Ovary (tissue), 9 donors: ENCODE results near the gene PNLIPRP3. TPM values are rescaled to one million over a fixed set of nuclear protein-coding genes. Genes with fewer than 3 reads are reported as not detected.

ENCODE experiments used
- DNase-seq, 5 donors: peaks; one replicate each; pipeline ENCODE4 v3.0.0-alpha.2; 2019 to 2020
- H3K27ac ChIP-seq, 2 donors: fragments of 200-600 bp; one replicate each; pipeline versions ENCODE4 v1.5.1 to v1.8.0; 2019 to 2022
- H3K27me3 ChIP-seq: fragments of 200-600 bp; one replicate; pipeline ENCODE4 v1.8.0; 2022
- H3K36me3 ChIP-seq: fragments of 200-600 bp; sonication (generic); one replicate; pipeline ENCODE4 v1.5.1; 2019
- H3K4me1 ChIP-seq: one replicate; pipeline ENCODE4 v1.8.1; 2013; ENCODE audit warnings: mild to moderate bottlenecking, moderate library complexity; ENCODE audit not compliant: insufficient read depth
- H3K4me3 ChIP-seq: fragments of 200-600 bp; sonication (generic); one replicate; pipeline ENCODE4 v1.5.1; 2017
- H3K9me3 ChIP-seq, 2 donors: fragments of 200-600 bp in 1 of 2; sonication (generic) in 1 of 2; one replicate each; pipeline versions ENCODE4 v1.5.1 to v1.8.1; 2013 to 2019; ENCODE audit warnings: mild to moderate bottlenecking in 1 of 2, moderate library complexity in 1 of 2
- CTCF ChIP-seq, 3 donors: fragments of 450-650 bp in 2 of 3; fragments of 200-600 bp in 1 of 3; IDR thresholded peaks; one replicate each; pipeline versions ENCODE4 v1.5.1 to v1.8.0; 2016 to 2022; ENCODE audit warnings: antibody characterized with exemption in 3 of 3, mild to moderate bottlenecking in 1 of 3
- EP300 ChIP-seq: sonication (generic); formaldehyde crosslinking; IDR thresholded peaks from one replicate; pipeline ENCODE4 v1.6.1; 2017; ENCODE audit warnings: antibody characterized with exemption
- POLR2A ChIP-seq: fragments of 450-650 bp; IDR thresholded peaks from one replicate; pipeline ENCODE4 v1.6.1; 2017; ENCODE audit warnings: antibody characterized with exemption, mild to moderate bottlenecking, moderate library complexity
- WGBS, 3 donors: extraction: QIAGEN DNeasy Blood & Tissue Kit in 1 of 3; methylation state at CpG; one replicate each; pipeline versions ENCODE4 v1.1.5 to v1.1.7; 2013 to 2017; 5-methylcytosine and 5-hydroxymethylcytosine counted together
- intact Hi-C, 4 donors: fragments of 100-400 bp; cut with DNase I; formaldehyde crosslinking; loops; one replicate each; pipeline versions ENCODE4 v1.11.0 to v1.15.1; 2022 to 2023
- polyA plus RNA-seq, 2 donors: library from polyadenylated mRNA; stranded (reverse); fragments of 200-250 nt in 1 of 2; fragments of 350-450 nt in 1 of 2; fragmentation: Illumina TruSeq in 1 of 2; extraction: RNeasy Lipid Tissue Mini Kit (QIAGEN cat#74804) in 1 of 2; gene quantifications; one replicate each; pipeline ENCODE4 v1.2.3, GENCODE V29; 2013 to 2014
- small RNA-seq: library from RNA; depleted of rRNA; stranded (forward); fragments of <200 nt; gene quantifications from one replicate; pipeline ENCODE3, GENCODE V24; 2016
- total RNA-seq, 7 donors: library from RNA; depleted of rRNA in 2 of 7; stranded (reverse); fragments of >200 nt in 2 of 7; fragmentation: NEBNext Ultra II Directional in 3 of 7; extraction: Animal tissue kit (Norgen Biotek cat#: 25700) in 3 of 7; gene quantifications; one replicate each; pipeline versions ENCODE4 v1.1.0 to v1.2.4, GENCODE V29; 2016 to 2023
- donor health status: DM: no; HTN: no; CAD: no; lungs with moderate emphysema.
- donor health status: DM: no; HTN: no; CAD: no.
- donor health status: Bipolar disorder and iron deficiency.
- donor health status: DM: yes; HTN: yes; CAD: no.
- donor health status: DM: no; HTN: no; CAD: no.
- donor health status: DM: yes; HTN: yes; CAD: no.

PNLIPRP3 gene
- total and polyA plus RNA-seq, 9 donors, result not detected

DNA sequence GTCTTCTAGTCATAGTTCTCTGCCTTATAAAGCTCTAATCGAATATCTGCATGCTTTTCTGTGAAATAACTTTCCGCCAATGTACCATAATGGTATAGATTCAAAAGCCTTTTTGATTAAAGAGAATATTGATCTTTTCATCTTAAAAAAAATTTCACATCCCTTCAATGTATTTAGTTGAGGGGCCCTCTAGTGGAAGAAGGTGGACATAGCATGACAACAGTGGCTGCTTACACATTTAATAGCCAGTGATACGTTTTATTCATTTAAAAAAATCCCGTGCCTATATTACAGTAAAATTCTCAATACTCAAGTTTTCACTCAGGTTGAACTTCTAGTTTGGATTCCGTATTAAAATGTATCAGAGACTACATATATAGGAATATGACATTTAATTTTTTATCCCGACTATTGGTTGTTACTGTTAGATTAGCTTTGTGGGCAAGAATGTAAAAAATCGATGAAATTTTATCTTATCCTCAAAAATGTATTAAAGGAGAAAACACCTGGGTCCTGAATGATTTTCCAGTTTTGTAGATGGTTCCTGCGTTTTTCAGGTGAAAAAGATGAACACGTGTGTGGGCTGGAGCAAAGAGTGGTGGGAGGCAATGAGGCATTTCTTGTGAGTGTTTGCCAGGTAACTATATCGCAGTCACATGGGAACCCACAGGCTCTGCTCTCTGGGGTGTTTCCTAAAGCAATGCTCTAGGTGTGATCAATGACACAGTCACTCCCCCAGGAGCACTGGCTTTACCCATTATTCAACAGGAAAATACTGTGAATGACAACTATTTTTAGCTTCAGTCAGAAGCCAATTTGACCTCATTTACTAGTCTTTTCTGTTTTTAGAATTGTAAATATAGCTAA lies 94.0 kb downstream of the PNLIPRP3 start:
- Histone ChIP-seq H3K36me3 (no peaks in the 10 kb centered on the region), H3K27me3 (no peaks in the 10 kb centered on the region), H3K4me1 (no peaks in the 10 kb centered on the region), H3K4me3 (no peak overlapping the region), H3K27ac (no peak overlapping the region), H3K9me3 (no peaks in the 10 kb centered on the region)
- TF ChIP-seq CTCF (IDR thresholded peaks at IDR 0.05) (peak in 1 of 3 donors; percentile 24), POLR2A (no peak)
- intact Hi-C loops, result no loop called here
- no peak for DNase-seq
- 25 to 31% (median 29%) methylated on average over 10 of the region's 10 CpGs for WGBS, 3 donors

GRCh38 chr10:116522803-116523381 lies 95.2 kb downstream of the PNLIPRP3 start:
- Histone ChIP-seq H3K4me1 (no peaks in the 10 kb centered on the region), H3K27me3 (no peaks in the 10 kb centered on the region), H3K4me3 (no peak overlapping the region), H3K36me3 (no peaks in the 10 kb centered on the region), H3K9me3 (no peaks in the 10 kb centered on the region), H3K27ac (no peak overlapping the region)
- intact Hi-C loops, result no loop called here
- WGBS, 3 donors, result 75 to 86% (median 80%) methylated on average over 8 of the region's 8 CpGs
- no peak for DNase-seq
- TF ChIP-seq POLR2A, result no peak
- TF ChIP-seq EP300, result no peak
- TF ChIP-seq CTCF (IDR thresholded peaks at IDR 0.05), result no peak

DNA sequence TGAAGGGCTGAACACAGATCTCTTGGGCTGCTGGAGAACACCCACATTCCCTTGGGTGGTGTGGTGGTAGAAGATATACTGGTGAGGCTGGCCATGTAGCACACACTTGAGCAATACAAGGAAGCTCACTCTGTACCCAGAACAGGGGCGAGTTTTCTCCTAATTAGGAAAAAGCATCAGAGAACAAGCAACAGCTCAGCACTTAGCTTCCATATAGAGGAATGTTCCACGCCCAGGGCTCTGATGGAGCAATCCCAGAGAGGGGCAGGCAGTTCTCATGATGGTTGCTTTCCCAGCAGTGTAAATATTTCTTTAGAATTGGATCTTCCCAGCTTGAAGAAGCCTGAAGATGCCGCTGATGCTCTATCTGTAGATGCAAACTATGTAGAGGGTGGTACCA lies 97.1 kb downstream of the PNLIPRP3 start:
- 89 to 94% (median 89%) methylated on average over 3 of the region's 3 CpGs for WGBS, 3 donors
- no peaks in the 10 kb centered on the region for H3K9me3 ChIP-seq
- DNase-seq, result no peak
- no peak overlapping the region for H3K4me3 ChIP-seq
- H3K27ac ChIP-seq, result no peak overlapping the region
- H3K27me3 ChIP-seq, result no peaks in the 10 kb centered on the region
- no peaks in the 10 kb centered on the region for H3K36me3 ChIP-seq
- no peaks in the 10 kb centered on the region for H3K4me1 ChIP-seq
- intact Hi-C loops, result no loop called here
- TF ChIP-seq CTCF (IDR thresholded peaks at IDR 0.05) (no peak), EP300 (no peak), POLR2A (no peak)

DNA sequence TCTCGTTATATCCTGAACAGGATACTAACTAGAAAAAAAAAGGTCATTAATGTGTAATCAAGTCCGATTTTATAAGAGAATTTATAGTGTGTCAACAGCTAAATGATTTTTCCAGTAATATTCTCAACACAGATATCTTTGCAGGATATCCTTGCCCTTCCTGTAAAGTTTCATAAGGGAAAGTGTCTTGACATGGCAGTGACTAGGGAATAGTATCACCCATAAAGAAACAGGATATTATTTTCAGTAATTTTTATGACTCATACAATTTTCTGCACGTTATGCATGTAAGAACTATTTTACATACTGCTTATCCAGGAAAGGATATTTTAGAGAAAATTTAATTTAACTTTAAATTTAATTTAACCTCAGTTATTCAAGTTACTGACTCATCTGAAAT lies 98.6 kb downstream of the PNLIPRP3 start:
- no peak for TF ChIP-seq CTCF (IDR thresholded peaks at IDR 0.05)
- TF ChIP-seq EP300, result no peak
- Histone ChIP-seq H3K27ac (no peak overlapping the region), H3K4me3 (no peak overlapping the region), H3K36me3 (no peaks in the 10 kb centered on the region), H3K4me1 (no peaks in the 10 kb centered on the region), H3K9me3 (no peaks in the 10 kb centered on the region), H3K27me3 (no peaks in the 10 kb centered on the region)
- intact Hi-C loops, result no loop called here
- no peak for DNase-seq
- WGBS, 3 donors, result 19 to 42% (median 26%) methylated on average over 3 of the region's 3 CpGs

Small RNA genes lying within 50 kb of the gene (small RNA-seq; reads per million reads assigned to genes)
- not detected for gene SNRPGP6

Other genes with a start within 250 kb of the PNLIPRP3 start
- 10 to 100 TPM in 4 of 7 donors, 1 to 10 TPM in 3; 5.0 to 28.4 (median 11.8) TPM for gene GFRA1, start 154.6 kb upstream of the PNLIPRP3 start, total RNA-seq
- 10 to 100 TPM in 1 of 2 donors, 1 to 10 TPM in 1; 3.1 to 14.1 TPM for gene GFRA1, start 154.6 kb upstream of the PNLIPRP3 start, polyA plus RNA-seq
- gene CCDC172, start 103.4 kb upstream of the PNLIPRP3 start, total RNA-seq, result not detected
- not detected for gene CCDC172, start 103.4 kb upstream of the PNLIPRP3 start, polyA plus RNA-seq
- gene PNLIP, start 118.1 kb downstream of the PNLIPRP3 start, total RNA-seq, result 1 to 10 TPM in 3 of 7 donors, not detected in 4; 3.1 to 7.0 (median 4.4) TPM
- 1 to 10 TPM in 1 of 2 donors, not detected in 1; 3.2 TPM for gene PNLIP, start 118.1 kb downstream of the PNLIPRP3 start, polyA plus RNA-seq
- gene PNLIPRP1, start 163.1 kb downstream of the PNLIPRP3 start, total RNA-seq, result 1 to 10 TPM in 2 of 7 donors, under 1 TPM in 1, not detected in 4; 0.34 to 2.8 (median 2.3) TPM
- gene PNLIPRP1, start 163.1 kb downstream of the PNLIPRP3 start, polyA plus RNA-seq, result not detected
- gene PNLIPRP2, start 193.1 kb downstream of the PNLIPRP3 start, total RNA-seq, result 1 to 10 TPM in 1 of 7 donors, under 1 TPM in 3, not detected in 3; 0.15 to 1.4 (median 0.23) TPM
- under 1 TPM in 1 of 2 donors, not detected in 1; 0.37 TPM for gene PNLIPRP2, start 193.1 kb downstream of the PNLIPRP3 start, polyA plus RNA-seq